Measurements from ENCODE around the gene AATK.

AATK gene

GRCh38 chr17:81129289-81129688 lies 36.7 kb downstream of the AATK start:
- no peak for DNase-seq (ENCODE audit: low read depth, low spot score)

- DNase-seq (ENCODE audit: low read depth, low spot score): no peak
Measured at GRCh38 chr17:81128774-81129173, 37.2 kb downstream of the AATK start.

GRCh38 chr17:81128338-81128737 lies 37.7 kb downstream of the AATK start:
- no peak for DNase-seq (ENCODE audit: low read depth, low spot score)

GRCh38 chr17:81127526-81128177 lies 38.4 kb downstream of the AATK start:
- DNase-seq (ENCODE audit: low read depth, low spot score): no peak

- no peak for DNase-seq (ENCODE audit: low read depth, low spot score)
Measured at GRCh38 chr17:81127133-81127455, 38.9 kb downstream of the AATK start.

- DNase-seq (ENCODE audit: low read depth, low spot score): no peak
Measured at GRCh38 chr17:81126281-81127132, 39.5 kb downstream of the AATK start.

GRCh38 chr17:81125573-81126081 lies 40.4 kb downstream of the AATK start:
- no peak for DNase-seq (ENCODE audit: low read depth, low spot score)

GRCh38 chr17:81124377-81124776 lies 41.6 kb downstream of the AATK start:
- no peak for DNase-seq (ENCODE audit: low read depth, low spot score)

GRCh38 chr17:81123052-81124048 lies 42.7 kb downstream of the AATK start:
- no peak for DNase-seq (ENCODE audit: low read depth, low spot score)

GRCh38 chr17:81121841-81122733 lies 43.9 kb downstream of the AATK start:
- DNase-seq (ENCODE audit: low read depth, low spot score): no peak

- no peak for DNase-seq (ENCODE audit: low read depth, low spot score)
Measured at GRCh38 chr17:81120695-81121621, 45.1 kb downstream of the AATK start.

- no peak for DNase-seq (ENCODE audit: low read depth, low spot score)
Measured at GRCh38 chr17:81120149-81120484, 45.9 kb downstream of the AATK start.

- peak; percentile 60 for DNase-seq (ENCODE audit: low read depth, low spot score)
Measured at GRCh38 chr17:81119223-81120148, 46.5 kb downstream of the AATK start.

- no peak for DNase-seq (ENCODE audit: low read depth, low spot score)
Measured at GRCh38 chr17:81118308-81119221, 47.5 kb downstream of the AATK start.

- DNase-seq (ENCODE audit: low read depth, low spot score): no peak
Measured at GRCh38 chr17:81117672-81118198, 48.3 kb downstream of the AATK start.

GRCh38 chr17:81116704-81117103 lies 49.3 kb downstream of the AATK start:
- no peak for DNase-seq (ENCODE audit: low read depth, low spot score)

- no peak for DNase-seq (ENCODE audit: low read depth, low spot score)
Measured at GRCh38 chr17:81115749-81116464, 50.1 kb downstream of the AATK start.
